ENCODE data around the gene CRY2.

The CRY2 gene

DNA sequence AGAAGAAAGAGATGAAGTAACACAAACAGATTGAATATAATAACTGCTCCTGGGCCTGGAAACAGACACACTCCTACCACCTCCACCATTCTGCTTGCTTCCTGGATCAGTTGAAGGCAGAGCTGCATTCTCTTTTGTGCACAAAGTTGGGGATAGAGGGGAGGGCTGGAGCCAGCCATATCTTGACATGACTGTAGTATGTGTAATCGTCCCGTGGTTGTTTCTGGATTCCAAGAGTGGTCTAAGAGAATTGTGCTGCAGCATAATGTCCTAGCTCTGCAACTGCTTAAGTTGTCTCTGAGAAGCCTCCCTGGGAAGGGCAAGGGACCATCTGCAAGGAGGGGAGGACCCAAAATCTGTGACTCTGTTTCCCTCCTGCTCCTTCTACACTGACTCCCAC, 3.2 kb downstream of the CRY2 start:
- DNase-seq: no peak

DNA sequence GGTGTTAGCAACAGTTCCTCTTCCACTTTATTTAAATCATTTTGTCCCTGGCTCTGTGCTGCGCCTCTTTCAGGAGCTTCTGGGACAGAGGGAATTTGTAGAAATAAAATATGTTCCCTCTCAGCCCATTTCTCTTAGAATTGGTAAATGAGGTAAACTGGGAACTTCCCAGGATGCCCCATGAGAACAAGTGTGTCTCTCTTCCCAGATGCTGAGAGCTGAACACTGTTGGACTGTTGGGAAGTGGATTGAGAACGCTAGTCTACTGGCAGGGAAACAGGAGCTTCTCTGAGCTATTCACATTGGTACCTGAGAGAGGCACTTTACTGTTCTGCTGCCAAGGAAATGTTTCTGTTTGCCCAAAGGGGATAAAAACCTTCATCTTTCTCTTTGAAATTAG, 4.0 kb downstream of the CRY2 start:
- no peak for DNase-seq

DNA sequence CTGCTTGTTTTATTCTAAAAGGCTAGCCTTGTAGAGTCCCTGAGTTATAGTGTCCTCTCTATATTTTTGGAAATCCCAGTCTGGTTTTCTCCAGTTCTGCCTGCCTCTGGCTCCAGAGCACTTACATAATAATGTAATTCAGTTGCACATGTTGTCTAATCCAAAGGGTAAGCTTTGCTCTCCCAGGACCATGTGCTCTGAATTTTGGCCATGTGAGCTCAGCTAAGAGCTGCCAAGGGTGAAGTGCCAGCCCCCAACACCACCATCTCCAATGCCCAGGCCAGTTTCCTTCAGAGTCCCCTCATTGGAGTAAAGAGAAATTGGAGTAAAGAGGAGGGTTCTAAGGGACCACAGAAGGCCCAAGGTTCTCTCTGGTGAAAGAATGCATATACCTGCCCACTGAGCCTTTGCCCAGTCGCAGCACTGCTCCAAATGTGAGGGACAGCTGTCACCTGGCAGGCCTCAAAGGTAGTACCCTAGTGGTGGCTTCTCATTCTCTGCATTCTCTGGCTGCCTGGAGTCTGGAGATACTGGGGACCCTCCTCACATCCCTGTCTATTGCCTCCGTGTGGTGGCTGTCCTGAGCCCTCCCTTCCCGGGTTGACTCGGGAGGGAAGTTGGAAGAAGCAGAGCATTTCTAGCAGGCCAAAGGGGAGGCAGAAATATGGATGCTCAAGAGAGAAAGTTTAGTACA, 4.9 kb downstream of the CRY2 start:
- DNase-seq: no peak

DNA sequence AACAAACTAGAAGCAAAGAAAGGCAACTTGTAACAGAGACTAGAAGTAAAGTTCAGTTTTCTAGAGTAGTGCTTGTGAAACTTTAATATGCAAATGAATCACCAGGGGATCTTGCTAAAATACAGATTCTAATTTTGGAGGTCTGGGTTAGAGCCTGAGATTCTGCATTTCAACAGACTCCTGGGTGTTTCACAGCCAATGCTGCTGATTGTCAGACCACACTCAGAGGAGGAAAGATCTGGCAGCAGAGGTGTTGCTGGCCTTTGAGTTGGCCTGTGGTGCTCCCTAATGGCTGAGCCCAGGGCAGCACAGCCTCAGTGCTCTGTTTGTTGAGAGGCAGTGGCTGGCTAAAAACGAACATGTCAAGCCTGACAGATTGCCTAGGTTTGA, 5.4 kb downstream of the CRY2 start:
- DNase-seq: no peak

DNA sequence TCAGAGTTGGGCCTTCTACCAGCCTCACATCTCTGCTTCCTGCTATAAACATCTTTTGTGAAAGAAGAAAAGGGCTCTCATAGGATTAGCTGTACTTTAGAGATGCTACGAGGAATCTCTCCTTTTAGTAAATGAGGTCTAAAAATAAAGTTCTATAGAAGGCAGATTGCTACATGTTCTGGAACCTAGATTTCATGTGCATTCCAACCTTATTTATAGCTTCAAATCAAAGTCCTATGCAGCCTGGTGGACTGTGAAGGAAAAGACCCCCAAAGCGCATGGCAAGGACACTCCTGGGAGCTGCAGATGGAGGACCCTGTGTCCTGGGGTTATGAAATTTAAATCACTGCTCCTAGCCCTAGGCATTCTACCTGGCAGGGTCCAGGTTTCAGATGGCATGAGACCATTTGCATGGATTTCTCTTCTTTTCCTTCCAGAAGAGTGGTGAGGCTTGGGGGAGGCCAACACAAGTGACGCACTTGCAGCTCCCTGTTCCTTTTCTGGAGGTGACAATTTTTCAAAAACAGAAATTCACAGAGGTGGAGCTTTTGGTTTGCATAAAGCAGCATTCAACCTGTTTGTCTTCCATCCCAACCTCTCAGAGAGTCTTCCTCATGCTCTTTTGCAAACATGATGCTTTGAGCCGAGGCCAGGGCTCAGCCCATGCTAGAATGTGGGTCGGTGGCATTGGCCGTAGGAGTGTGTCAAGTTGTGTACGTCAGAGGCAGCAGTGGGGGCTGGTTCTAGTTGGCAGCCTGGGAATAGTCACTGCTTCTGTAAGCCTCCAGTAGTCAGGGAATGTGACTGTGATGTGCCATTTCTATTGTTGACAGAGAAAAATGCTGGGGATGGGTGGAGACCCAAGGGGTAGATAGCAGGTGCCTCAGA, 6.3 kb downstream of the CRY2 start:
- no peak for DNase-seq

DNA sequence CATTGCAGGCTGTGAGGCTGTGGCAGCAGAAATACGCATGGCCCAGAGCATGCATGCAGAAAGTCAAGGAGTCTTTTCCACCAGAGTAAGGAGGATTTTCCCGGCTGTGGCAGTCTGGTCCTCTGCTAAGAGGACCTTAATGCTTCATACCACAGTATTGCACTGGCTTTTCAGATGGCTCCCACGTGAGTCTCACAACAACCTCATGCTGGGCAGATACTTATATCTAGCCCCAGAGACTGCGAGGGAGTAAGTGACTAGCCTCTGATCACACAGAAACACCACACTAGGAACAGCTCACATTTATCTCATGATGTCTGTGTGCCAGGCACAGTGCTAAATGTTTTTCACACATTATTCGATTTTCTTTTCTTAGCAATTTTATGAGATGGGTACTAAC, 8.0 kb downstream of the CRY2 start:
- no peak for DNase-seq

DNA sequence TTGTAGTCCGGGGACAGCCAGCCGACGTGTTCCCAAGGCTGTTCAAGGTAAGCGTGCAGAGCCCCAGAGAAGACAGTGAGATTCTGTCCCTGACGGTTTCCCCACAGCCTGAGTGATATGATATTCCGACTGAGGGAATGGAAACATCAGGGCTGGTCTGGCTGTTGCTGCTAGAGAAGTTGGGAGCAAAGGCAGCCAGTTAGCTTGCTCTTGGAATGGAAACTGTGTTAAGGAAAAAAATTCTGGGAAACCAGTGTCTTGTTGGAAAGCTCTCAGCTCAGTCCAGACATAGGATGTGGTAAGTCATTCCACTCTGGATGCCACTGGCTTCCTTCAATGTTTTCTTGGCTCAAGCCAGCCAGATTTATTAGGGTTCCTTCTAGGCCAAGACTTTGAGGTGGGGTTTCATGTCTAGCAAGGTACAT, 8.8 kb downstream of the CRY2 start:
- no peak for DNase-seq

DNA sequence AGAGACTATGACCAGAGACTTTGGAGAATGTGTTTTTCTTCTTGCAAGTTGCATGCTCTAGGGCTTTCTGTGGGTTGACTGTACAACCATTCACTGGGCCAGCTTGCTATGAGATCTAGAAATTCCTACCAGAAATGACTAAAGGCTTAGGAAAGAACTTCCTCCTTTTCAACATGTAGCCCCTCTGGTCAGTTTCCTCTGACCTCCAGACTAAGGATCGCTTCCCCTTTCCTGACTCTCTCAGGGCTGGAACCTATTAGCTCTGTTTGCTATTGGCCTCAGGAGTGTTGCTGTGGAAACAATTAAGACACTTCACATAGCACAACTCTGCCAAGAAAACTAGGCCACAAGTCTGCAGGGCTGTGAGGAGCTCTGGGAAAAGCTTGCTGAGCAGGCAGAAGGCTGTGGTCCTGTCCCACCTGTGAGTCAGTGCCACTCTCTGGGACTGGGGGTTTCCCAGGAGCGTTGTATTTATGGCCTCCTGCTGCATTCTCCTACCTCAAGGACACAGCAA, 10.7 kb downstream of the CRY2 start:
- peak in 1 of 2 donors; percentile 50 for DNase-seq

DNA sequence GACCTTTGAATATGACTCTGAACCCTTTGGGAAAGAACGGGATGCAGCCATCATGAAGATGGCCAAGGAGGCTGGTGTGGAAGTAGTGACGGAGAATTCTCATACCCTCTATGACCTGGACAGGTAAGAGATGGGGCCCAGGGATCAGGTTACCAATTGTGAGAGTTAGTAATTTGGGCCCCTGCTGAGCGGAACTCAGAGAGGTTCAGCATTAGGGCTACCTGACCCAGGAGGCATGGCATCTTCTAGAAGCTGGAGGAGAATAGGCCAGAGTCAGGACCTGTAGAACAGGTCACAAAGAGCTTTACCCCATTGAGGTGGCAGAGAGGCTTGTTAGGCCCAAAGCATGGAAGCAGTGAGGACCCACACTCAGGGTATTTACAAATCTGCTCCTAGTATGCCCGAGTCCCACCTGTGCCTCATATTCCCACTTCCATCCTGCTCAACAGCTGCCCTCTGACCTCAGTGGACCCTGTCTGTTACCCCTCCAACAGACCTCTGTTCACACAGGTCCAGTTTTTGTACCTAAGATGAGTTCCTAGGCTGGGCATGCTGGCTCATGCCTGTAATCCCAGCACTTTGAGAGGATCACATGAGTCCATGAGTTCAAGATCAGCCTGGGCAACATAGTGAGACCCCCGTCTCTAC, 11.6 kb downstream of the CRY2 start:
- no peak for DNase-seq

DNA sequence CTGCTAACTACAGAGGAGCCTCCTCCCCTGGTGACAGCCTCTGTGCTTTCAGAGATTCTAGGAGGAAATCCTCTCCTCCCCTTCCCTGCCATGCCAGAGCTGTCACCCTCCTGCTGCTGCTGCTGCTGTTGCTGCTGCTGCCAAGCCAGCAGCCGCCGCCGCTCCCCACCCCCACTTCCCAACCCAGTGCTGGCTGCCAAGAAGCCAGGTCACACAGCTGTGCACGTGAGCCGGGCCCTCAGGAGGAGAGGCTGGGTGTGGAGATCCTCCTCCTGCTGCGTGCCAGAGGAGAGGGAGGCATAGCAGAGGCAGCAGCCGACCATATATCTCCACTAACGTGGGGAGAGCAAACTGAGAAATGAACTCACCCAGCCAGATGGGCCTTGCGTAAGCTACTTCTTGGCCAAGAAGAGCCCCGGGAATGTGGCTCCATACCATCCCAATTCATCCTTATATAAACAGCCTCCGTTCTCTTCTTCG, 12.4 kb downstream of the CRY2 start:
- DNase-seq: no peak

DNA sequence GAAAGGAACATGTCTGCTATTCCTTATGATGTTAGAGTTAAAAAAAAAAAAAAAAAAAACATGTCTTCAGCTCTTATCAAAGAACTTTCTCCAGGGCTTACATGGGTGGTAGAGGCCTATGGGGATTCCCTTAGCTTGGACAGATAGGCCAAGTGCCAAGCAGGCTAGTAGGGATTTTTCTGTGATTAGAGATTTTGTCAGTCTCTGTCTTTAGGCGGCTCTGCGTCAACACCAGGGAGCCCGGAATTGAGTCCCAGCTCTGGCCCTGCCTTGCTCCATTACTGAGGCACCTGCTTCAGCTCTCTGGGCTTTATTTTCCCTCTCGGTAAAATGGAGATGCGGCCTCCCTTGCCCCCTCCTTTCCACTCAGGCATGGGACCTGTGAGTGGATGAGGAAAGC, 13.1 kb downstream of the CRY2 start:
- no peak for DNase-seq

DNA sequence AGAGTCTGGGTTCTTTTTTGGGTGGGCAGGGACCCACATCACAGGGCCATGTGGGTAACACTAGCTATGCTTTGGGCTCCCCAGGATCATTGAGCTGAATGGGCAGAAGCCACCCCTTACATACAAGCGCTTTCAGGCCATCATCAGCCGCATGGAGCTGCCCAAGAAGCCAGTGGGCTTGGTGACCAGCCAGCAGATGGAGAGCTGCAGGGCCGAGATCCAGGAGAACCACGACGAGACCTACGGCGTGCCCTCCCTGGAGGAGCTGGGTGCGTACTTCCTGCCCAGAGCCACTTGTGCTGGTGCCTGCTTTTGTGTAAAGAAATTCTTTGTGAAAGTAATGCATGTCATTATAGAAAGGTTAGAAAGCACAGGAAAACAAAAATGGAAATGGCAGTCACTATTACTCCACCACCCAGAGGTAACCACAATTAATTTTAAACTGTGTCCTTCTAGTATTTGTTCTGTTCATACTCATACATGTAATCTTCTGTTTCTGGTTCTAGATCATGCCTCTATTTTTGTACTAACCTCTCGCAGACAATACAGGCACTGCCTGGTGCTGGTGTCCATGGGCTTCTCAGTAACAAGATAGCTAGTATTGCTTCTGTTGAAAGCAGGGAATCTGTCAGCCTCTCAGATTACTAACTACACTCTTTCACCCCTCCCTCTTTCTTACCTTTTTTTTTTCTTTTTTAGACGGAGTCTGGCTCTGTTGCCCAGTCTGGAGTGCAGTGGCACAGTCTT, 13.7 kb downstream of the CRY2 start:
- no peak for DNase-seq

DNA sequence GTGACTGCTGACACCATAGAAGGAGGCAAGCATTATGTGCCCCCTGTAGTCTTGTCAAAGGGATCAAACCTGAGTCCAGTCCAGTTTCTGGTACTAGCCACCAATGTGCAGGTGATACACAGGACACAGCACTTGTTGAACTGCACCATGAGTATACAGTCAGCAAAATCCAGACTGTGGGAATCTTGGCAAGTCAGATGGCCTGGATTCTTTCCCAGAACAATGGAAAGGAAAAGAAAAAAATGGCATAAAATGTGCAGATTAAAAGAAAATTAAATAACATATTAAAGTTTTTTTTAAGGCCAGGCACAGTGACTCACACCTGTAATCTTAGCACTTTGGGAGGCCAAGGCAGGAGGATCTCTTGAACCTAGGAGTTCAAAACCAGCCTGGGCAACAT, 16.8 kb downstream of the CRY2 start:
- no peak for DNase-seq

DNA sequence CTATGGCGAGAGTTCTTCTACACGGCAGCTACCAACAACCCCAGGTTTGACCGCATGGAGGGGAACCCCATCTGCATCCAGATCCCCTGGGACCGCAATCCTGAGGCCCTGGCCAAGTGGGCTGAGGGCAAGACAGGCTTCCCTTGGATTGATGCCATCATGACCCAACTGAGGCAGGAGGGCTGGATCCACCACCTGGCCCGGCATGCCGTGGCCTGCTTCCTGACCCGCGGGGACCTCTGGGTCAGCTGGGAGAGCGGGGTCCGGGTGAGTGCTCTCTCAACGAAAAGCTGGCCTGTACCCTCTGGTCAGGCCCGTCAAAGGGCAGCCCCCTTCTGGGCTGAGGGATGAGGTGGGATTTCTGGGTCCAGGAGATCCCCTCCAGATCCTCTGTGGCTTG, 22.3 kb downstream of the CRY2 start:
- no peak for DNase-seq

DNA sequence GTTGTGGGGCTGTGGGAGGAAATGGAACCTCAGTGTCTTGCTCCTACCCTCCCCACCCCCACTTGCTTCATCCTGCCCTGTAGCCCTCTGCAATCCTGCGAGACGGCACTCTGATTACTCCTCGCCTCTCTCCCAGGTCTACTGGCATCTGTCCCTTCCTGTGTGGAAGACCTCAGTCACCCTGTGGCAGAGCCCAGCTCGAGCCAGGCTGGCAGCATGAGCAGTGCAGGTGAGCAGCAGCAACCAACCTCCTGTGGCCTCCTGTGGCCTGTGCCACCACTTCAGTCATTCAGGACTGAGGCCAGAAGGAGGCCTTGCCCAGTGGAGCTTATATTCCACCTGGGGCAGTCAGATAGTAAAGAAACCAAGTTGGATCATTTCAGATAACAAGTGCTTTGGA, 23.4 kb downstream of the CRY2 start:
- no peak for DNase-seq

DNA sequence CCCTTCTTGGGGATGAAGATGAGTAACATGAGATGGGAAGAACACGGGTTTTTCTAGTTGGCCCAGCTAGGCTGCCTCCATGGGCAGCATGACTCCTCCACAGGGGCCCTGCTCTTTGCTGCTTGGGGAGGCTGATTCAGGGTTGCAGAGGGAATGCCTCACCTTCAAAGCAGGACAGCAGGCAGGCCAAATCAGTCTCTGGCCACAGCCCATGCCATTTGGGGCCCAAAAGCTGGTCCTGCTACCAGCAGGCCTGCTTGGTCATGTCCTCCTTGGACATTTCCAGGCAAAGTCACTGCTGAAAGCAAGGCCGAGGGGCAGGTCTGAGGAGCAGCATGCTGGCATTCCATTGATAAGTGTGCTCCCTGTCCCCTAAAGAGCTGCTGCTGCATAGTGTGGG, 24.4 kb downstream of the CRY2 start:
- no peak for DNase-seq

DNA sequence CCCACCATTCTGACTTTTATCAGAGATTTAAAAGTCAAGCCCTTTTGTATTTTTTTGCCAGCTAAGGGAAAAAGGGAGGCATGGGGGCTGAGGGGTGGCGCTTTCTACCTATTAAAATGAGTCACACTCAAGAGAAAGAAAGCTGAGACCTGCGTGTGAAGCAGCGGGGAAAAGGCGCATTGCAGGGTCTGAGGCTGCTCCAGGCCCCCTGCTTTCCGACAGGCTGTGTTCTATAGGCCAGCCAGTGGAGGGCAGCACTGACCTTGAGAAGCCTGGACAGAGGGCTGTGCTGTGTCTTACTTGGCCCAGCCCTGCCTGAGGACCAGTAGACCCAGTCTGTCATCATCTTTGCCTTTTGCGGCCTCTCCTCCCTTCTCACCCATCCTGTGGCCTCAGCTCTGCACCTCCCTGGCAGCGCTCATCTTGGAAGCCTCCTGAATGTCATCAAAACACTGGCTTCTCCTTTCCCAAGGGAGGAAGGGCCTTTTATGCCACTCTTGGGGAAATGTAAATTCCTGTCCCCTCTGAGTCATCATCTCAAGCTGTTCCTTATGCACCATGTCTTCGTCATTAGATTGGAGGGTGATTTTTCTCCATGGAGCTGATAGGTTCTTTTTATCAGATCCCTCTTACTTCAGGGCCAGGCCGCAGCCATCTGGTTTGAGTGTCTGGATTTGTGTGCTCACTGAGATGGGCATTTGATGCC, 25.5 kb downstream of the CRY2 start:
- peak; percentile 39 to 40 for DNase-seq

DNA sequence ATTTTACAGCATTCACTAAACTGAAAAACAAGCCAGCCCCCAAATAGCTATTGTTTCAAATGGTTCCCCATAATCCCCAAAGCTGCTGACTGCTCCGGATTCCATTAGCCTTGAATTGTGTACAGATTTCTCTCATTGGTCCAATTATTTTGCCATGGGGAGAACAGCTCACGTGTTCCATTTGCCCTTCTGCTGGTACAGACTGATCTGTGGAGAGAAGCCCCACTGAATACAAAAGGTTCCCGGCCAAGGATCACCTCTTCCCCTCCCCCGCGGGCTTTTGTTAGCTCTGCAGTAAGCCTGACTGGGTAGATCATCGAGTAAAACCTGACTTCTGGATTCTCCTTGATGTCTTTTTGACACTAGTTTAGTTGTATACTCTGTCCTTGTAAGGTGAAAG, 29.1 kb downstream of the CRY2 start:
- no peak for DNase-seq

DNA sequence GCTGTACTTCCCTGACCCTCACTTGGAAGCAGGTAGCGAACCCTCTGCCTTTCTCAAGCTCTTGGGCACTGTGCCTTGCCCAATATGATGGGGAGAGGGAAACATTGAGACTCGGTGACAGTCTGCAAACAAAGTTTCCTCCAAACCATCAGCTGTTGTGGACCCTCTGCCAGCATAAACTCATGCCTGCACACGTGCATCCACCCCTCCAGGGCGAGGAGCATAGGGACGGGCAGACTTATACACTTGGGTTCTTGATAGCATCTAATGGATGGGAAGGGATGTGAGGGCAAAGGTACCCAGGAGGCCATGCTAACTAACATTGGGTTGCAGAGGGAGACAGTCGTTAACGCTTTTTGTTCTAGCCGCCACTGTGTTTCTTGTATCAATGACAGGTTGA, 29.9 kb downstream of the CRY2 start:
- no peak for DNase-seq

DNA sequence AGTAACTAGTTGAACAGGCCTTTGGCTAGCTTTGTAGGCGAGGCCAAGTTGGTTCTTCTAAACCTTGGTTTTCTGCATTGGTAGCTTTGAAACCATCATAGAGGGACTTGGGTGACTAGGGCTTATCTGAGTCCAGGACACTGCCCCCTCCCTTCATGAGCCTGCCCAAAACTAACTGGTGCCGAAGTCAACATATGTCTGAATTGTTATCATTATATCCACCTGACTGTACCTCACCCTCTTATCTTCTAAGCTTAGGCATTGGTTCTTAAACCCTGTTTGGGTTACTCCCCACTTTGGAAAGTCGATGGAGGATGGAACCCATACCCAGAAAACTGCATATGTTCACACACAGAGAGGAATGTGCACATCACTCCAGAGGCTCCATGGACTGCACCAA, 30.6 kb downstream of the CRY2 start:
- no peak for DNase-seq

DNA sequence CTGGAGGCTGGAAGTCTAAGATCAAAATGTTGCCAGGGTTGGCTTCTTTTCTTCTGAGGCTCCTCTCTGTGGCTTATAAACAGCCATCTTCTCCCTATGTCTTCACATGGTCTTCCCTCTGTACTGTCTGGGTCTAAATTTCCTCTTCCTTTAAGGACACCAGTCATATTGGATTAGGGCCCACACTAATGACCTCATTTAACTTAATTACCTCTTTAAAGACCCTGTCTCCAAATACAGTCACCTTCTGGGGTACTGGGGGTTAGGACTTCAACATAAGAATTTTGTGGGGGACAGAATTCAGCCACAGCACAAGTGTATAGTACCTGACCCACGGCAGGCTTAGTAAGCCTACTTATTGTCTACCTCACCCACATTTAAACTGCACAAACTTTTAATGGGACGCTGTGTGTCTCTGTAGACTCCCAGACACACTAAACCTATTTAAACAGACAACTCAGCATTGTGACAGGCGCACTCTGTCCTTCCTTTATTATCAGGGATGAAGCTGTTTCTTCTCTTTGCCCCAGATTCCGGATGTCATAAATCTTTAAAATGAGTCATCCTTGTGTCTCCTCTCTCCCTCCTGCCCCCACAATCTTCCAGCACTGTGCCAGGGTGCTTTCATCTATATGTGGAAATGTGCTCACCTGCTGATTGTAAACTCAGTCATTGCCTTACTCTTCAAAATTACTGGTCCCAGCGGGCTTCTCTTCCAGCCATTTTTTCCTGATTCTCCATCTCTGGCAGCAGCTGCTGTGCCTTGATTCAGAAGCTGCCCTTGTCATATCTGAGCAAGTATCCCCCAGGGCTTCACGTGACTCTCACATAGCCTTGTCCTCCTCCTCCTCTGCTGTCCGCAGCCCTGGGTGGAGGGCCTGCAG, 32.8 kb downstream of the CRY2 start:
- DNase-seq: no peak

Measured in CD4-positive, alpha-beta T cell treated with Interleukin-1 beta for 1 hour (primary cell).